K562 (cell line): Measurements from ENCODE around the gene COL4A2. TPM values are rescaled to one million over a fixed set of nuclear protein-coding genes. Genes with fewer than 3 reads are reported as not detected.

Experiments
- ATAC-seq: fragments of 200-7000 bp; cut with Tn5 transposase; 3 replicates; pipeline ENCODE4 v1.9.1; 2020; ENCODE audit warnings: moderate library complexity
- BruUV-seq: library from RNA; stranded (reverse); fragments of 400-500 nt; replicated peaks from 2 replicates; lab custom pipeline; 2021; lab: Mats Ljungman, UMichigan
- CTCF ChIA-PET: fragments of 300-600 bp; formaldehyde crosslinking; extraction: SDS; loops from one replicate; lab custom pipeline; 2021; ENCODE audit warnings: low intra/inter-chr PET ratio; lab: Yijun Ruan, JAX
- POLR2A ChIA-PET: fragments of 300-600, 350-650 bp; sonication (Branson Sonifier 250); formaldehyde crosslinking; extraction: SDS; loops from one replicate; lab custom pipeline; 2021; ENCODE audit warnings: antibody characterized with exemption, inconsistent platforms; lab: Yijun Ruan, JAX
- DNase-seq, 4 experiments: peaks; one replicate each; pipeline versions ENCODE4 v3.0.0 to v3.0.0-alpha.2; 2011 to 2018; ENCODE audit warnings: low spot score in 3 of 4, mixed read lengths in 3 of 4; ENCODE audit errors: extremely low read depth in 1 of 4
- FAIRE-seq: peaks from 2 replicates; lab custom pipeline; 2011; peaks lifted over from hg19 to GRCh38; lab: Jason Lieb, UNC
- H2AFZ ChIP-seq: 2 replicates; pipeline ENCODE4 v1.6.0; 2011; ENCODE audit warnings: low read depth, low read length, control low read depth, inconsistent platforms
- H3K27ac ChIP-seq: fragments of 200-600 bp; 3 replicates; pipeline ENCODE4 v1.8.0; 2011; ENCODE audit warnings: low read depth, mild to moderate bottlenecking, control low read depth, inconsistent platforms, low read length, moderate library complexity, mixed read lengths; ENCODE audit errors: extremely low read depth
- H3K27me3 ChIP-seq, 2 experiments: fragments of 300-600 bp in 1 of 2; 2 replicates in 1 of 2; 3 replicates in 1 of 2; pipeline versions ENCODE4 v1.6.0 to v1.8.0; 2011; ENCODE audit warnings: inconsistent platforms in 2 of 2, low read length in 2 of 2, mild to moderate bottlenecking in 1 of 2, mixed read lengths in 1 of 2, moderate library complexity in 1 of 2; ENCODE audit not compliant: control insufficient read depth in 2 of 2, insufficient read depth in 2 of 2
- H3K36me3 ChIP-seq: fragments of 300-600 bp; 3 replicates; pipeline ENCODE4 v1.8.0; 2011; ENCODE audit warnings: mild to moderate bottlenecking, low read length, inconsistent platforms; ENCODE audit not compliant: control insufficient read depth, insufficient read depth
- H3K4me1 ChIP-seq, 2 experiments: fragments of 200-600 bp in 1 of 2; replicated peaks in 1 of 2; 2 replicates in 1 of 2; 3 replicates in 1 of 2; pipeline versions ENCODE4 v1.5.1 to v1.8.0; 2011; ENCODE audit warnings: inconsistent platforms in 2 of 2, low read length in 2 of 2, mild to moderate bottlenecking in 1 of 2, mixed read lengths in 1 of 2, moderate library complexity in 1 of 2; ENCODE audit not compliant: control insufficient read depth in 2 of 2, insufficient read depth in 2 of 2
- H3K4me2 ChIP-seq: 2 replicates; pipeline ENCODE4 v1.6.1; 2011; ENCODE audit warnings: low read length, control low read depth, inconsistent platforms, mixed read lengths; ENCODE audit not compliant: insufficient read depth
- H3K4me3 ChIP-seq: fragments of 200-600 bp; sonication (generic), shearing (Covaris generic); 2 replicates; pipeline ENCODE4 v1.5.1; 2016; ENCODE audit warnings: control low read depth, inconsistent platforms
- H3K79me2 ChIP-seq: fragments of 200-600 bp; 3 replicates; pipeline ENCODE4 v1.8.0; 2011; ENCODE audit warnings: low read length, inconsistent platforms; ENCODE audit not compliant: control insufficient read depth, insufficient read depth
- H3K9ac ChIP-seq, 2 experiments: 2 replicates each; pipeline versions ENCODE4 v1.6.0 to v1.6.1; 2011; ENCODE audit warnings: low read depth in 2 of 2, low read length in 2 of 2, control low read depth in 1 of 2, inconsistent platforms in 1 of 2, mild to moderate bottlenecking in 1 of 2, mixed read lengths in 1 of 2; ENCODE audit not compliant: insufficient read depth in 1 of 2
- H3K9me1 ChIP-seq: one replicate; pipeline ENCODE4 v1.6.0; 2011; ENCODE audit warnings: inconsistent platforms, mild to moderate bottlenecking, low read length, moderate library complexity; ENCODE audit not compliant: control insufficient read depth, insufficient read depth
- H3K9me3 ChIP-seq: replicated peaks from 2 replicates; pipeline ENCODE4 v1.5.1; 2011; ENCODE audit warnings: low read depth, low read length, inconsistent platforms; ENCODE audit not compliant: control insufficient read depth, insufficient read depth
- H4K20me1 ChIP-seq: replicated peaks from 2 replicates; pipeline ENCODE4 v1.6.1; 2011; ENCODE audit warnings: low read length, inconsistent platforms, mixed read lengths; ENCODE audit not compliant: control insufficient read depth, insufficient read depth
- DNMT1 ChIP-seq: fragments of 450-650 bp; IDR thresholded peaks from 2 replicates; pipeline ENCODE4 v1.6.1; 2016; ENCODE audit warnings: antibody characterized with exemption, mild to moderate bottlenecking
- FOXJ2 ChIP-seq: fragments of 200-800 bp; sonication (Bioruptor generic); IDR thresholded peaks from 2 replicates; pipeline ENCODE4 v1.6.1; 2016; ENCODE audit warnings: missing genetic modification characterization, missing compliant biosample characterization
- GATAD2A ChIP-seq: fragments of 450-650 bp; IDR thresholded peaks from 2 replicates; pipeline ENCODE4 v1.6.1; 2017
- KLF16 ChIP-seq: IDR thresholded peaks from 2 replicates; pipeline ENCODE4 v1.6.1; 2016; ENCODE audit warnings: antibody characterized with exemption
- PHB ChIP-seq: fragments of 250-450 bp; sonication (Bioruptor Pico); IDR thresholded peaks from 2 replicates; pipeline ENCODE4 v1.5.0; 2021
- PHF20 ChIP-seq: fragments of 450-650 bp; IDR thresholded peaks from 2 replicates; pipeline ENCODE4 v1.6.1; 2018; ENCODE audit not compliant: partially characterized antibody
- RBFOX2 ChIP-seq: fragments of 200-400 bp; formaldehyde crosslinking; IDR thresholded peaks from 2 replicates; pipeline ENCODE4 v1.6.1; 2017; ENCODE audit warnings: low read depth, mild to moderate bottlenecking, low read length, moderate library complexity
- SREBF1 ChIP-seq: fragments of 150-350 bp; IDR thresholded peaks from 2 replicates; pipeline ENCODE4 v1.6.1; 2014; ENCODE audit warnings: antibody characterized with exemption, low read depth, low read length, borderline replicate concordance
- ZNF197 ChIP-seq: fragments of 200-800 bp; sonication (Bioruptor generic); IDR thresholded peaks from 2 replicates; pipeline ENCODE4 v1.6.1; 2016; ENCODE audit warnings: low read depth, missing genetic modification characterization, missing compliant biosample characterization
- ZNF561 ChIP-seq: fragments of 450-650 bp; formaldehyde crosslinking; conservative IDR thresholded peaks from 2 replicates; pipeline ENCODE4 v1.4.0; 2020; ENCODE audit warnings: mild to moderate bottlenecking, moderate library complexity
- WGBS: fragments of 100-300 bp; shearing (Covaris generic); methylation state at CpG from one replicate; pipeline ENCODE4 v1.1.6; 2016; ENCODE audit warnings: low coverage, mixed read lengths; ENCODE audit not compliant: insufficient coverage; ENCODE audit errors: missing lambda C conversion rate; 5-methylcytosine and 5-hydroxymethylcytosine counted together
- in situ Hi-C: fragments of 300-500 bp; cut with MboI; formaldehyde crosslinking; loops from 4 replicates; pipeline ENCODE4 v1.15.0; 2018; ENCODE audit warnings: inconsistent platforms, mixed read lengths
- intact Hi-C: fragments of 100-400 bp; cut with micrococcal nuclease; formaldehyde crosslinking; loops from 2 replicates; pipeline ENCODE4 v1.14.2; 2022
- polyA plus RNA-seq, 8 experiments: library from polyadenylated mRNA; depleted of rRNA in 4 of 8; stranded (reverse) in 5 of 8; unstranded in 3 of 8; fragments of >200 nt; fragmentation: Nextera tagmentation in 2 of 8; fragmentation: Illumina TruSeq in 1 of 8; extraction: Ambion mirVana in 2 of 8; extraction: Trizol in 1 of 8; gene quantifications; 2 replicates each; pipeline versions ENCODE4 v1.2.1 to v1.2.3, GENCODE V29; 2011 to 2014; ENCODE audit warnings: inconsistent platforms in 1 of 8, missing spikeins in 1 of 8
- total RNA-seq, 7 experiments: library from RNA; depleted of rRNA in 6 of 7; stranded (reverse); fragments of >200 nt in 6 of 7; fragmentation: Illumina TruSeq in 2 of 7; extraction: Trizol in 2 of 7; gene quantifications; 2 replicates each; pipeline versions ENCODE4 v1.2.1 to v1.2.3, GENCODE V29; 2011 to 2021; ENCODE audit warnings: low replicate concordance in 1 of 7
- TF ChIP-seq, protein P1 (sequence below): fragments of 450-650 bp; IDR thresholded peaks from 2 replicates; pipeline ENCODE4 v1.7.1; 2018; ENCODE audit warnings: mild to moderate bottlenecking, low read depth; ENCODE audit not compliant: partially characterized antibody

Gene COL4A2
- total and polyA plus RNA-seq, 9 of the 15 experiments (the other 6 are each of a cell fraction or from before 2014, with no cell fraction given): 0.13 to 15.2 (median 8.1) TPM

DNA sequence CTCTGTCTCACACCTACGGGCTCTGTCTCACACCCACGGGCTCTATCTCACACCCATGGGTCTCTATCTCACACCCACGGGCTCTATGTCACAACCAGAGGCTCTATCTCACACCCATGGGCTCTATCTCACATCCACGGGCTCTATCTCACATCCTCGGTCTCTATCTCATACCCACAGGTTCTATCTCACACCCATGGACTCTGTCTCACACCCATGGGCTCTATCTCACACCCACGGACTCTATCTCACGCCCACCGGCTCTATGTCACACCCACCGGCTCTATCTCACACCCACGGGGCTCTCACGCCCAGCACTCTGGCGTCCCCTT is 73.9 kb downstream of the COL4A2 start:
- H3K36me3 ChIP-seq: no peaks in the 10 kb centered on the region
- no peak for ATAC-seq
- WGBS: 3% methylated on average over 10 of the region's 12 CpGs
- H3K4me2 ChIP-seq: no peak overlapping the region
- no peaks in the 10 kb centered on the region for H3K79me2 ChIP-seq
- ChIA-PET POLR2A (no interaction called here), CTCF (no interaction called here)
- no peak for DNase-seq
- no peaks in the 10 kb centered on the region for H3K4me1 ChIP-seq
- H3K4me3 ChIP-seq: no peak overlapping the region
- no peak for TF ChIP-seq DNMT1
- H3K27ac ChIP-seq: no peak overlapping the region
- H4K20me1 ChIP-seq: no peaks in the 10 kb centered on the region
- FAIRE-seq: no peak
- intact Hi-C loops: no loop called here
- H3K27me3 ChIP-seq: peaks cover 0 to 22% of the 10 kb centered on the region in 2 experiments; a peak in 3 of 5 replicates
- H3K9ac ChIP-seq: no peak overlapping the region
- H3K9me1 ChIP-seq: no peaks in the 10 kb centered on the region
- in situ Hi-C loops: no loop called here
- BruUV-seq: no TSS peak
- no peak overlapping the region for H2AFZ ChIP-seq
- H3K9me3 ChIP-seq: no peaks in the 10 kb centered on the region

DNA sequence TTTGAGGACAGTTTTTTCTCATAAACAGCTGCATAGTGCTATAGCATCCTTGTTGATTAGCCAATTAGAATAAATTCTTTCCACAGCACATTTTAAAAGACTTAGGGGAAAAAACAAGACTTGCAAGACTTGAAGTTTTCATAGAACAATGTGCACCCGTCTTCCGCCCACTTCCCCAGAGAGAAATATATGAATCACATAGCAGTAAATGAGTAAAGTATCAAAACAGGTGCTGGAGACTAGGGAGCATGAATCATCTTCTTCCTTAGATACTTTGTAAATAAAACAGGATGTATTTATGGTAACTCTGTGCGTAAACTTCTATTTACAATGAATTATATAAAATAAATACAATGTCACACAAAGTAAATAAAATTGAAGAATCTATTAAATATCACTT is 75.1 kb downstream of the COL4A2 start:
- H3K9me3 ChIP-seq: no peaks in the 10 kb centered on the region
- no peak overlapping the region for H3K27ac ChIP-seq
- no peak overlapping the region for H3K4me2 ChIP-seq
- H3K36me3 ChIP-seq: no peaks in the 10 kb centered on the region
- H3K9ac ChIP-seq: no peak overlapping the region
- in situ Hi-C loops (no loop called here), intact Hi-C loops (no loop called here)
- no TSS peak for BruUV-seq
- no peak overlapping the region for H3K4me3 ChIP-seq
- ChIA-PET CTCF (no interaction called here), POLR2A (interaction anchor here (0.7 kb wide), 1 partner anchor 10 kb away, joined by 3 read pairs; no protein-coding TSS in a partner anchor)
- no peak overlapping the region for H2AFZ ChIP-seq
- H3K27me3 ChIP-seq: peaks cover 0 to 24% of the 10 kb centered on the region in 2 experiments; a peak in 2 of 5 replicates
- ATAC-seq (no peak), DNase-seq (no peak)
- no peaks in the 10 kb centered on the region for H3K4me1 ChIP-seq
- WGBS: 3% methylated on average over 3 of the region's 3 CpGs
- TF ChIP-seq PHF20 (no peak), SREBF1 (no peak), GATAD2A (no peak), ZNF197 (CRISPR knock-in tag) (no peak), ZNF561 (CRISPR knock-in tag) (no peak), RBFOX2 (no peak), FOXJ2 (tag) (no peak), KLF16 (no peak), PHB (CRISPR knock-in tag) (no peak)
- TF ChIP-seq, protein P1, sequence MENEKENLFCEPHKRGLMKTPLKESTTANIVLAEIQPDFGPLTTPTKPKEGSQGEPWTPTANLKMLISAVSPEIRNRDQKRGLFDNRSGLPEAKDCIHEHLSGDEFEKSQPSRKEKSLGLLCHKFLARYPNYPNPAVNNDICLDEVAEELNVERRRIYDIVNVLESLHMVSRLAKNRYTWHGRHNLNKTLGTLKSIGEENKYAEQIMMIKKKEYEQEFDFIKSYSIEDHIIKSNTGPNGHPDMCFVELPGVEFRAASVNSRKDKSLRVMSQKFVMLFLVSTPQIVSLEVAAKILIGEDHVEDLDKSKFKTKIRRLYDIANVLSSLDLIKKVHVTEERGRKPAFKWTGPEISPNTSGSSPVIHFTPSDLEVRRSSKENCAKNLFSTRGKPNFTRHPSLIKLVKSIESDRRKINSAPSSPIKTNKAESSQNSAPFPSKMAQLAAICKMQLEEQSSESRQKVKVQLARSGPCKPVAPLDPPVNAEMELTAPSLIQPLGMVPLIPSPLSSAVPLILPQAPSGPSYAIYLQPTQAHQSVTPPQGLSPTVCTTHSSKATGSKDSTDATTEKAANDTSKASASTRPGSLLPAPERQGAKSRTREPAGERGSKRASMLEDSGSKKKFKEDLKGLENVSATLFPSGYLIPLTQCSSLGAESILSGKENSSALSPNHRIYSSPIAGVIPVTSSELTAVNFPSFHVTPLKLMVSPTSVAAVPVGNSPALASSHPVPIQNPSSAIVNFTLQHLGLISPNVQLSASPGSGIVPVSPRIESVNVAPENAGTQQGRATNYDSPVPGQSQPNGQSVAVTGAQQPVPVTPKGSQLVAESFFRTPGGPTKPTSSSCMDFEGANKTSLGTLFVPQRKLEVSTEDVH: no peak
- TF ChIP-seq, all 486 proteins: peak for 0
- no peaks in the 10 kb centered on the region for H3K9me1 ChIP-seq
- H3K79me2 ChIP-seq: no peaks in the 10 kb centered on the region
- no peaks in the 10 kb centered on the region for H4K20me1 ChIP-seq
- no peak for FAIRE-seq
